HG03196 (cell line): Measurements from ENCODE around the gene DOCK8.

Experiments
- ATAC-seq: cut with Tn5 transposase; IDR thresholded peaks from one replicate; pipeline ENCODE4 v1.9.1; 2021; ENCODE audit not compliant: unreplicated experiment

The DOCK8 gene

DNA sequence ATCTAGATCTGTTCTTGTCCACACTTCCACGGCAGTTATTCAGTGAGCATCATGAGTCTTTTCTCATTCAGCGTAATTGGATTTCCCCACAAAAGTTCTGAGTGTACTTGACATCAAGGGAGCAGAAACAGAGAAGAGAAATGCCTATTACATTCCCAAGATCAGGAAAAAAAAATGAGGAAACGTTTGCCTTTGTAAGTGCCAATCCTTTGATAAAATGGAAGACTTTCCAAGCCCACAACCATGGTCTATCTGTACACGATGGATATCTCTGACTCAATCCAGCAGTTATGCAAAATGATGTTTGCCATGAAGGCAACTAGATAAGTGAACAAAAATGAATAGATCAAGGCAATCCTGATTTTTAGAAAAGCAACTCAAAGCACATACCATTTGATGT lies 235.9 kb downstream of the DOCK8 start:
- no peak for ATAC-seq

DNA sequence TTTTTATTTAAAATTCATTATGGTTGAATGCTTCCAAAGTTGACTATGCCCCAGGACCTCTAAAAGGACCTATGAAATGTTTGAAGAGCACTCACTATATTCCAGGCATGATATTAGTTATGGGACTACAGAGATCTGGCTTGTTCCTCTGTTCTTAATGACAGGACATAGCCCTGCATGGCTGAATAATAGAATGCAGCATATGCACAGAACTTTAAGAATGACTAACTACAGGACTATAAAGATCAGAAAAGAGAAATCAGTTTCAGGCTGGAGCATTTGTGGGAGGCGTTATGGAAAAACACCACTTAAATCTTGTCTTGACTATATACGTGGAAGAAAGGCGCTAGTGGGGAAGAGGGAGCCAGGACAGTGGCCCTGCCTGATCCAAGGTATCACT lies 239.2 kb downstream of the DOCK8 start:
- ATAC-seq = no peak

DNA sequence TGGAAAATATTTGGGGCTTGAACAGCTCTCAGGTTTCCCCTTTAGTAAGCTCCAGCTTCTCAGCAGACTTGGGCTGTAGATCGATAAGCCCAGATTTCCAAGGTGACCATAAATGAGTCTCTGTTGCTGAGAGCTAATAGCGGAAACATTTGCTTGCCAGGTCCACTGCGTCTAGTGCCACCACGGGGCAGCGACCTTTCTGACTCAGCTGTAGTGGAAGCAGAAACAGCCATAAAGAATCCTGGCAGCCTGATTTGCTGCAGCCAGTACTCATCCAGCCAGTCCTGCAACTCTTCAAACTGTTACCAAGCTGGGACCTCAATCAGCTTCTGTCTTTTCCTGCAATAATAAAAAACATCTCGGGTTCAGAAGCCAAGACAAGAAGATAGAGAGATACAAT lies 241.7 kb downstream of the DOCK8 start:
- ATAC-seq = no peak

DNA sequence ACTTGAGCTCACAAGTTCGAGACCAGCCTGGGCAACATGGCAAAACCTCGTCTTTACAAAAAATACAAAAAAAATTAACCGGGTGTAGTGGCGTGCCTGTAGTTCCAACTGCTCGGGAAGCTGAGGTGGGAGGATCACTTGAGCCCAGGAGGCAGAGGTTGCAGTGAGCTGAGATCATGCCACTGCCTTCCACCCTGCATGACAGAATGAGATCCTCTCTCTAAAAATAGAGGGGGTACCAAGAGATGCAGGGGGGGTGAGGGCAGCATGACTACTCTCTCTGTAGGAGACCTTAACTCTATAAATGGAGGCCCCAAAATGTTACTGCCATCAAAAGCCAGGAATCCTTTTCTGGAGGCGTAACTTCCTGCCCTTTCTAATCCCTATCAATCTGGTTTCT lies 243.9 kb downstream of the DOCK8 start:
- no peak for ATAC-seq

DNA sequence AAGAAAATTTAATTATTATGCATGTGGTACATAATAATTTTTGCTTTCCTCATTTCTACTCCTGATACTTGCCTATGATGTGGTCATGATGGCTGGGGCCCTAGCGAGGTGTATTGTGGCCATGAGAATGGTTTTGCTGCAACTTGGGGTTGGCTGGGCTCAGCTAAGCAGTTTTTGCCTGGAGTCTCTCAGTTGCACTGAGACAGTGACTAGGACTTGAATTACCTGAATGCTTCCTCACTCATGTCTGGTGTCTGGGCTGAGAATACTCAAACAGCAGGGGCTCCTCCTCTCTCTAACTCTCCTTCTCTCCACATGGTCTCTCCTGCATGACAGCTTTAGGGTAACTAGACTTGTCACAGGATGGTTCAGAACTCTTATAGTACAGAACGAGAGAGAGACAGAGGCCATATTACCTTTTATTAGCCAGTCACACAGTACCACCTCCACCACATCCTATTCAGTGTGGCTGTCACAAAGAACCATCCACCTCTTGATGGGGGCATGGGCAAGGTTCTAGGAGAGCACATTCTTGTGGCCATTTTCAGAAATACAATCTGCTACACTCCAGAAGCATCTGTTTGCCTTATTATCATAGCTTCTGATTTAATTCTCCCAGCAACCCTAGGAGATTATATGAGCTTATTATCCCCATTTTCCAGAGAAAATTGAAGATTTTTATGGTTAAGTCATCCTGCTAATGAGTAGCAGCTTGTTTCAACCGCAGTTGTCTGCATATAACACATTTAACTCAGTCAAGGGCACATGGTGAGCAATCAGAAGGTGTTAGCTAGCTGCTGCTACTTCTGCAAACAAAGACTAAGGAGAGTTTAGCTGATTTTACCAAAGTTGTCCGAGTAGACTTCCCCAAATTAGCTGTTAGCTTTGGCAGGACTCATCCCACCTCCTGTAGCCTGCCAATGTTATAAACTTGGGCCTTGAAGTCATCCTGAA lies 245.1 kb downstream of the DOCK8 start:
- no peak for ATAC-seq

DNA sequence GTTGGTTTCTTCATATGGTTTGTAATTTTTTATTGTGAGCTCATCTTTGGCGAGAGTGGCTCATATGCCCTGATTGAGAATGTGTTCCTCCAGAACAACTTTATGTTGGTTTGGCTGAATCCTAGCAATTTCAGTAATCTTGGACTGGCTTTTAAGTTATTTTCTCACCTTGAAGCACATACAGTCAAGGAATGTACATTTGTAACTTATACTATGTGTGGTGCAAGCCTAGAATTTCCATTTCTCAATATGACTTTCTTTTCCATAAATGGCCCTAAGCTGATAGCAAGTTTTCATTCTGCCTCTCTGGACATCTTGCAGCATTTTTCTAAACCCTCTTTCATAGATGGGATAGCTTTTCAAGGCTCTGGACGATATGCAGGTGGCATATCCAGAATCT lies 247.5 kb downstream of the DOCK8 start:
- ATAC-seq = no peak

DNA sequence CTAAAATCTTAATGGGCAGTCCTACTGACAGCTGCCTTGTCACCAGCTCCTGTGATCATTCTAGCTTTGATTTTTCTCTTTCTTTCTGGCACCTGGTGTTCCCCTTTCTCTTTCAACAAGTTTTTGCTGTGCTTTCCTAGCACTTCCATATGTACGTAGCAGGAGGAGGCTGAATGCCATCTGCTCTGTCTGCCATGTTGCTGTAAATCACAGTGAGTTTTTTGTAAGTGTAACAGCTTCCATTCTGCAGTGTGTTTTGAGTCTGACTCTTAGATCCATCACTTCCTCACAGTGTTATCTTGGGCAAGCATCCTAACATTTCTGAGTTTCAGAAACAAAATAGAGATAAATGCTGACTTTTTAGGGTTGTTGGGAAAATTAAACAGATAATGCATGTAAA lies 247.9 kb downstream of the DOCK8 start:
- ATAC-seq = no peak

DNA sequence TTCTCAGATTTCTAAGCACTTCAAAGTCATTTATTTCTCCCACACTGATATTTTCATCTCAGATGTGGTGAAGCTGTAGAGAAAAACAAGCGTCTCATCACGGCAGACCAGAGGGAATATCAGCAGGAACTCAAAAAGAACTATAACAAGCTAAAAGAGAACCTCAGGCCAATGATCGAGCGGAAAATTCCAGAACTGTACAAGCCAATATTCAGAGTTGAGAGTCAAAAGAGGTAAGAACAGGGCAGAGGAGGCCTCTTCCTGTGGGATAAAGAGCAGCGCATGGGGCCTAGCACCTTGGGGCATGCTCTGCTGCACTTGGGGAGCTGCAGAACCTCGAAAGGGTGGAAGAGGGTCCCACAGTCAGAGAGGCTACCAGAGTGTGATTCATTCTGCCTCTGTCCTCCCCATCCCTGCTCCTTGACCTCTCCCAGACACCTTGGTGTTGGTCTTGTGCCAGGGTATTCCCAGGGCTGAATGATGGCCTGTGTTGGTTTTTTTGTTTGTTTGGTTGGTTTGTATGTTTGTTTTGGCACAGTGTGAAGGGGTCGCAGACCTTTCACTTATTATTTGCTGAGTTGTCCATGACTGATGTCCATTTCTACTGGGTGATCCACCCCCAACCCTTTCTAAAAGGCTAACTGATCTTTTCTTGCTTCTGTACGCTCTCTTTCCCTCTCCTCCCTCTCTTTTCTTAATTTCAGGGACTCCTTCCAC lies 248.9 kb downstream of the DOCK8 start:
- ATAC-seq = no peak

DNA sequence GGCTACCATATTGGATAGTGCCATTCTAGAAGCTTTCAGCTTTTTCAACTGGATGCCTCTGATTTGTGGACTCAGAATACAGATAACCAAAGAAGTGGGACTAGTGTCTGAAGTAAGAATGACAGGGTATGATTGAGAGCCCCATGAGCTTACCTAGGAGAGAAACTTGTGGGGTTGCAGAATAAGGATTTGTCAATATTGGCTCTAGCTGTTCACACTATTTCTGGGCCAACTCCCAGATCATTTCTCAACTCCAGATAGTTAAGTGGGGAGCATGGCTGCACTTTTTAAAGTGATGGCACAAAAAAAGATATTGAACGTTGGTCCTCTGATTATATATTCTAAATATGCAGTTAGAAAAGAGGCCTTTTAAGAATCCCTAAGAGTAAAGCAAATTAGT lies 252.1 kb downstream of the DOCK8 start:
- no peak for ATAC-seq

DNA sequence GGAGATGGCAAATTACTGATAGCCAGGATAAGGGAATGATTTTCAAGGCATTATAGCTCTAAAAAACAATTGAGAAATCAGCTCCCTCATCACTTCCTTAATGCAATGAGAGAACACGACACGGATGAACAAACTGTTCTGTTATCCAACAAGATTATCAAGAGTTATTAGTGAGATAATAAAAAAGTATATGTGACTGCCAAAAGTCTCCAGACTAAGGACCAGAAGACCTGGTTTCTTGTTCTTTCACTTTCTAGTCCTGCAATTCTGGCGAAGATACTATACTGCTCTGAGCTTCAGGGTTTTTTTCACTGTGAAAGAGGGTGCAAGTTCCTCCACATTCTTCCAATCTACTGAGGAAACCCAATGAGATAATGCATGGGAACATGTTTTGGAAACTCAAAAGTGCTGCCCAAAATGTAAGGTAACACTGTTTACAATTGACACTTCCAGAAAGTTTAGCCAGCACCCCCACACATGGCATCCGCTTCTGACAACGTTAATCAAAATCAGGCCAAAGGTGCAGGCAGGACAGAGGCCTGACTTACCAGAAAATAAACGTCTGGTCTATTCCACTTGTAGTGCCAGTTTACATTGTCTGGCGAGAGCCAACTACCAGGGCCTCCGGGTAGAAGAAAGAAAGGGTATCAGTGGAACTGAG lies 254.2 kb downstream of the DOCK8 start:
- ATAC-seq = no peak

DNA sequence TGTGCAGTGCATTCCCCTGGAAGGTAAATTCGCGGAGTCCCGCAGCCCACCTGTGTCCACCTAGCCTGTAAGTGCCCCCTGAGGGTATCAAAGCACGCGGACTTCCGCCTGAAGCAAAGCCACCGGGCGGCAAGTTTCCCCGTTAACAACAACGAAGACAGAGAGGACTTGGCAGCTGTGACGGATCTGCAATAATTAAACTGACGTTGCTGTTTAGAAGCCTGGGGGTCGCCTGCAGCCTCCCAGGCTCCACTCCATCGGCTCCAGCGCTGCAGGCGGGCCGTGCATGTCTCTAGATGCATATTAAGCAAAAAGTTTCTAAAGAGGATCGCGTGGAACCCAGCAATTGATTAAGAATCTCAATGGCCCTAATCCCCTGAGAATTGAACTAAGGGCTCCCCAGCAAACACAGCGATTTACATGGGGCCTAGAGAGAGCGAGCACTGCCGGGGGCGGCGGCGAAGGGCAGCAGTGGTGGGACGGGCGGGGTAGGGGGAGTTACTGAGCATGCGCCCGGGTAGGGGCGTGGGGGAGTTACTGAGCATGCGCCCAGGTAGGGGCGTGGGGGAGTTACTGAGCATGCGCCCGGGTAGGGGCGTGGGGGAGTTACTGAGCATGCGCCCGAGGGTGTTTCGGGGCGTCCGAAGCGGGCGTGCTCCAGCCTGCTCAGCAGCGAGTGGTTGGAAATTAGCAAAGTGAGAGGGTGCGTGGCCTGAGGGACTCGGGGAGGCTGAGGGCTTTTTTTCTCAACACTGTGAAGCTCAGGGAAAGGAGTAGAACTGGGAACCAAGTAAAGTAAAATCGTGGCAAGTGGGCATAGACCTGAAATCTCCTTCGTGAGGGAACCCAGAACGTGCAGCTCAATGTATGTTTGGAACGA lies 255.2 kb downstream of the DOCK8 start:
- peak; percentile 92 for ATAC-seq

DNA sequence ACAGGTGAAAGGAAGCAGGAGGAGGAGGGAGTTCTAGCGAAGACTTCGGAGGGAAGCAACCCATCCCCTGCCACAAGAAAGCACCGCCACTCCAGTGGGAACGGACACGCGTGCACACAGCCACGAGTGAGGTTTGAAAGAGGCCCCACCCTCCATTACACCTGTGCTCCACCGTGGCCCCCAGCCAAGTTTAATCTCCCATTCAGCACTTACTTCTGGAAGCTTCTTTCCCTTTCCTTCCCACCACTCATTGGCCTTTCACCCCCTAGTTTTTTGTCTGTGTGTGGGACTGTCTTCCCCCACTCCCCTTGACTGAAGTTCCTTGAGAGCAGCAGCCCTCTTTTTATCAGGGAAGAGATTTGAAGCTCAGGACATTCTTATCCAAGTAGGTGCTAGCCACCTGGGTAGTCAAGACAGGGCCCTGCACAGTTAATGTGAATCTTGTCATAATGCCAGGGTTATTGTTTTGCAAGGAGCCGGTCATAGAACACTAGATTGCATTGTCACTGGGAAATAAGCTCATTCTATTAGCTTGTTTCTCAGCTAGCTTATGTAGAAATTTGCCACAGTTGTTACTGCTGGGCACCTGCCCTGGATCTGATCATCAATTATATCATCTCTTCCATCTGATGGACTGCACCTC lies 256.0 kb downstream of the DOCK8 start:
- ATAC-seq = peak; percentile 12

DNA sequence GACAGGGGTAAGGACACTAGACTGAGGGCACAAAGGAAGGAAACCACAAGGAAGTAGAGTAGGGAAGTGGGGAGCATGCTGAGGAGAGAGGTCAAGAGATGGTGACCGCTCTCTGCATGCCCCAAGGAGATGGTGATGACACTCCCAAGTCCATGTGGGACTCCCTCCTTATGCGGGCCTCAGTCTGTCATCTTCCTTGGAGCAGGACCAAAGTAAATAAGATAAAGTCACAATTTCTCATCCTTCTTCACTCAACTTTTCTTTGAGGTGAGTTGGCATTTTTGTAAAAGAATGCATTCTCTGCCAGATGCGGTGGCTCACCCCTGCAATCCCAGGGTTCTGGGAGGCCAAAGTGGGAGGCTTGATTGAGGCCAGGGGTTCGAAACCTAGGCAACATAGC lies 256.7 kb downstream of the DOCK8 start:
- no peak for ATAC-seq

DNA sequence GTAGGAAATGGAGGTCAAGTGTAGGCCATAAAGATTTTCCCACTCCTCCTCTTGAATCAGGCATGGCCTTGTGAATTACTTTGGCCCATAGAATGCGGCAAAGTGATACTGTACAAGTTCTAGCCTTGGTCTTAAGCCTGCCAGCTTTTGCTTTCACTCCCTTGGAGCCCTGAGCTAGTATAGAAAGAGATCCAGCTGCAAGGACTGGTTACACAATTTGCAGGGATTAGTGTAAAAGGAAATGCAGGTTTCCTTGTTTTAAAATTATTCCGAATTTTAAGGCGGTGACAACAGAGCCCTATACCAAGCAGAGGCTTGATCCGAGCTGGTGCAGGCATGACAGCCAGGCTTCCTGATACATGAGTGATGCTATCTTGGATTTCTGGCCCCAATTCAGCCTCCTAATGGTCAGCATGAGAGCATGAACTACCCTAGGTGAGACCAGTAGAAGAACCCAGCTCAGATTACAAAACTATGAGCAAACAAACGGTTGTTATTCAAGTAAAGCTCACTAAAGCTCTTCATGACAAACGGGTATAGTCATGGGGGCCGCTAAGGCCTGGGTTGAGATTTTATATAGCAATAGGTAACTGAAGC lies 257.9 kb downstream of the DOCK8 start:
- ATAC-seq = no peak

DNA sequence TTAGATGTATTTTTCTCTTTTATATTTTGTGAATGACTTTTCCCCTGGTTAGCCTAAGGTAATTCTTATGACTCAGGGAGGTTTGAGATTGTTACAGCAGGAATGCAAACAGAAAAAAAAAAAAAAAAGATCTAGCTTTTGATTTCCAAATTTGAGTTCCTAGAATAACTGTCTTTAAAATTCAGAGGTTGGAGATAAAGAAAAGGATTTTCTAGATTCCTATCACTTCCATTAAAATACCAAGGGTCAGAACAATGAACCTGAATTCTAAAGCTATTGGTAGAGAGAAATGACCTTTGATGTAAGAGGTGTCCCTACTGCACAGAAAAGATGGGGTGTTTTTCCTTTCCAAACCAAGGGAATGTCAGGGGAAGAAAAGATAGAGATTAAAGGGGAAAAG lies 262.5 kb downstream of the DOCK8 start:
- ATAC-seq = no peak

DNA sequence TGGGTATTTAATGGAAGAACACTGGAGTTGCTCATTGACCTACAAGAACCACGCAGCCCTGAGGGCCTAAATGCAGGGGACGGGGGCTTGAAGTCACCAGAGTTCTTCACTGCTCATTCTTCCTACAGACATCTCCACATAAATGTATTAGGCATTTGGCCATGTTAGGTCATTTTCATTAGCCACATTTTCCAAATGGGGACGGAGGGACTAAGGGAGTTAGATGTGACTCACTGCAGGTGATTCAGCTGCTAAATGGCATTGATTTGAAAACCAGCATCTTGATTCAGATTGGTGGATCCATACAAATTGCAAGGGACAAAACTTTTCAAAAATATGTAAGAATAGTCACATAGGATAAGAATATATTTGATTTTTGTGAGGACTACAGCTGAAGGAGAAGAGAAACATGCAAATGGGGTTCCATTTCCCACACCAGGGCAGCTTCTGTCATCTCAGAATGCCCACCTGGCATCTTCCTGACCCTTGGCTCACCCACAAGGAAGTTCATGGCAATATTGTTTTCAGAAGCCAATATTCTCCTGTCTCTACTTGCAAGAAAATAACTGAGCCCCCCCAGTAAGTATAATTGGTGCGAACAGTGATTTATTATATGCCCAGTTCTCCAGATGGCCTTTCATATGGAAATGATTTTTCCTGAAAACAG lies 264.8 kb downstream of the DOCK8 start:
- ATAC-seq = no peak

DNA sequence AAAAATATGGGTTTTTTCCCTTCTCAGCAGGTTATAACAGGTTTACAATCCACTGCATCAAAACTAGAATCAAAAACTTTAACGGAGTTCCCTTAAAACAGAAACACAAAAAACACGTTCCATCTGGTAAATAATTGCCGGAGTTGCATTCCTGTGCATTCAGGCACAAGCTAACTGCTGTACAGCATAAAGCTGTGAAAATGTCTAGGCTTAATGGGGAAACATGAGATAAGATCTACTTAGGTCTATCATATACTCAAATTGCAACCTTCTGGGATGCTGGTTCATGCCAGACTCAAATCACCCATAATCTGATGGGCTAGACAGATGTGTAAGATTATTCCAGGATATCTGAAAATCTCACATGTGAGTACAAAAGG lies 265.3 kb downstream of the DOCK8 start:
- ATAC-seq = no peak

DNA sequence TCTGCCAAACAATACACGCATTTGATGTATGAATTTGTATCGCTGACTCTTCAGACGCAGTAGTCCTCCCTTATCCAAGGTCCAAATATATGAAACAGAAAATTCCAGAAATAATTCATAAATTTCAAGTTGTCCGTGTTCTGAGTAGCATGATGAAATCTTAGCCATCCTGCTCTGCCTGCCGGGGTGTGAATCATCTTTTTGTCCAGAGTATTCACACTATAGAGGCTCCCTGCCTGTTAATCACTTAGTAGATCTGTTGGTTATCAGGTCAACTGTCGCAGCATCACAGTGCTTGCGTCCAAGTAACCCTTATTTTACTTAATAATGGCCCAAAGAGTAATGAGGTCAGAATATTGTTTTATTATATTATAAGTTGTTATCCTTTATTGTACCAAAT lies 268.1 kb downstream of the DOCK8 start:
- no peak for ATAC-seq

DNA sequence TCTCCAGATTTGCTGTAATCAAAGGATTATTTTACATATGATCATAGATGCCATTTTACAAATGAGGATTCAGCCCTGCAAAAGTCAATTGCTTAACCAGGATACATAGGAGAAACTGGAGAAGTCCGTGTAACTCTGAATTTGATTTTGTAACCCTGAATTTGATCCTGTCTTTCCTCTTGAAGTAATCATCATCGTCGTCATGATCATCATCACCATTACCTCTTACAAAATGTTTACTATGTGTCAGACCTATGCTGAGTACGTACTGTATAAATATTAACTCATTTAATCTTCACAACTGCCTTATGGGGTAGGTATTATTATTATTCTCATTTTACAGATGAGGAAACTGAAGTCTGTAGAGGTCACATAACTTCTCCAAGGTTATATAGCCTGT lies 271.5 kb downstream of the DOCK8 start:
- no peak for ATAC-seq
